Activated CD4-positive, alpha-beta T cell treated with anti-CD3 and anti-CD28 coated beads, Interleukin-10, Interleukin-2, amounts not matched to agents 100 ng/mL and 50 ng/mL, durations not matched to agents 16 hours and 8 hours (primary cell): ENCODE data around the gene HECTD4.

Experiments used
- DNase-seq: peaks from one replicate; pipeline ENCODE4 v3.0.0-alpha.2; 2020

The HECTD4 gene

DNA sequence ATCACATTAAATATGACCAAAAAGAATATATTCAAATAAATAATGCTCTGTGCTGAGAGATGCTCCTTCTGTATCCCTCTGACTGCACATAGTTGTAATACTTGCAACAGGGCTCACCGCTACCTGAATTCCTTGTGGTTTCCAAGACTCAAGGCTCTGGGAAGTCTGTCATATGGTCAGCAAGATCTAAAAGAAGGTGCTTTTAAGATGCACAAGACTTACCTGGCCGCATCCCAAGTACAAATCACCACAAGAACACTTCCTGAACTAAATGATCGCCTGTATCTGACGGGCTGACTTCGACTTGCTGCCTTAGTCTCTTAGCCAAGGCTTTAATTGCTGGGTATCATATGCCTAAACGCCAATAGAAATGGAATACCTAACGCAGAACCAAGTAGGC is 67.2 kb downstream of the HECTD4 start:
- DNase-seq: no peak

DNA sequence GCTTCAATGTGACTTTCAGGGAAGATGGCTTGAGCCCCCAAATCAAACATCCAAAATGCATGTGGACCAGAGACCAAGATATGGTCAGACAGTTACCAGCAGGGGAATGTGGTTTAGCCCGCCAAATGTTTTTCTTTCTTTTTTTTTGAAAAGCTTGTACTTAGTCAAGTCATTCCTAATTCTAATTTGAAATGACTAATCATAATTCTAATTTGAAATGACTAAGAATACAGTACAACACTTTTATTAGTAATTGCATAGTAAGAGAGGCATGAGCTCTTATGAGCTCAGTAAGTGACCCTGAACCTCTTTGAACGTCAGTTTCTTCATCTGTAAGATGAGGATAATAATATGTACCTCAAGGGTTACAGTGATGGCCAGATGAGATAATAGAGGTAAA is 72.4 kb downstream of the HECTD4 start:
- peak; percentile 50 for DNase-seq

DNA sequence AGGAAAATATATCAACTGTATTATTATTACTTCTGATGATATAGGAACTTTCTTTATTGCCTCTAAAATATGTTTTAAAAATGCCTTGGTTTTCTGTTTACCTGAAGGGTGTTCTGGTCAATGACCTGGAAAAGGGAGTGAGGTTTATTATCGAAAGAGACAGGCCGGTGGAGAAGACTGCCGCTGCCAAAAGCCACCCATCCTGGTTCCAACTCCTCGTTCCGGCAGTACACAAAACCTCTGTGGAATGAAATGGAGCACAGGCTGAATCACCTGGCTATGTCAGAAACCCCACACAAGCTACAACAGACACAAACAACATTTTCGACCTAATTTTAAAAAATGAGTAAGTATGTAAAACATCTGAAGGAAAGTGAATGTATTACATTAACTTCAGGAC is 73.6 kb downstream of the HECTD4 start:
- no peak for DNase-seq

DNA sequence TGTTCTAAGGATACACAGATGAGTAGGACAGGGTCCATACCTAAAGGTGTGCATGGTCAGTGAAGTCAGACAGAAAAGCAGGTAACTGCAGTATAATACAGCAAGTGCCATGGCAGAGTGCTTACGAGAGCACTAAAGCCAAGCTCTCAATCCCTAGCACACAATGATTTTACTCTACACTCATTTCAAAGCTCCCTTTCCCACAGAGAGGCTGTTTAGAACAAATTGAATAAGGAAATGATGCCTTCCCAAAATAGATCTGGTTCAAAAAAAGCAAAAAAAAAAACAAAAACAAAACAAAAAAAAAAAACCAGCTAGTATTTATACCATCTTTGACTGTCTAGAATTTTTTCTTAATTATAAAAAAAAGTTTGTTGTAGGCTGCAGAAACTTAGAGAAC is 74.1 kb downstream of the HECTD4 start:
- DNase-seq: no peak

DNA sequence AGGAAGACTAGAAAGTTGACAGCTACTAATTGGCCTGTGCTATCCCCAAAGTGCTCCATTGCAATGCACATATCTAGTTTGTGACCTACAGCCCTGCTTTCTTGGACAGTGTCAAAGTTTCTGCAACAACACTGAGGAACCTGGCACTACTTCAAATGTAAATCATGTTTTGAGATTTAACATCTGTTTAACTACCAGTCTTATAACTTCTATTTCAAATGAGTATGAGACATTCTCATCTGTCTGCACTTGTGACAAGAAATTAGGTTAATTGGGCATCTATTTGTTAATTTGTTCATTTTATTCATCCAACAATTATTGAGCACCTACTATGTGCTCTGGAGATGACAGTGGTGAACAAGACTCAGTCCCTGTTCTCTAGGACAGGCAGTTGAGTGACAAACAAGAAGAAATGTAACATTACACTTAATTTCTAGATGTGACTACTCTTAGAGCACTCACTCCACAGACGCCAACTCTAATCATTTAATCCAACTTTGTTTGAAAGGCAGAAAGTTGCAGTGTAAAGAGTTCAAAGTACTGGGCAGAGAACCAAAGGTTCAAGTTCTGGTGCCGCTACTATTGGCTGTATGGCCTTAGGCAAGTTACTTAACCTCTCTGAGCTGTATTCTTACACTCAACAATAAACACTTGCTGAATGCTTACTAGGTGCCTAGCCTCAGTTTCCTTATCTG is 74.8 kb downstream of the HECTD4 start:
- DNase-seq: no peak

DNA sequence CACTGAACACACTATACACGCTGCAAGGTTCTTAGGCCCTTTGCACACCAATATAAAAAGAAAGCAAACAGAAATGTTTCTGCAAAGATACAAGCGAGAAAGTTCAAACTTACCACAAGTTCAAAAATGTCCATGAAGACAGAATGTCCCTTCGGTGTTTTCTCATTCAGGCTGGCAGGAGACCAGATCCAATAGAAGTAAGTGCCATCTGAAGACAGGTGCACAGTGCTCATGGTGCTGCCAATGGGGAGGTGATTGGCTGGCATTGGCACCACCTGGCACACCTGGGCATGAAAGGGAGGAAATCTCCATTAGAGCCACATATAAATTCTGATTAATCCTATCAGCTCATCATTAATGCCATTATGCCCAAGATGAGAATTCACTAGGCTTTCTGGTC is 76.3 kb downstream of the HECTD4 start:
- DNase-seq: no peak

DNA sequence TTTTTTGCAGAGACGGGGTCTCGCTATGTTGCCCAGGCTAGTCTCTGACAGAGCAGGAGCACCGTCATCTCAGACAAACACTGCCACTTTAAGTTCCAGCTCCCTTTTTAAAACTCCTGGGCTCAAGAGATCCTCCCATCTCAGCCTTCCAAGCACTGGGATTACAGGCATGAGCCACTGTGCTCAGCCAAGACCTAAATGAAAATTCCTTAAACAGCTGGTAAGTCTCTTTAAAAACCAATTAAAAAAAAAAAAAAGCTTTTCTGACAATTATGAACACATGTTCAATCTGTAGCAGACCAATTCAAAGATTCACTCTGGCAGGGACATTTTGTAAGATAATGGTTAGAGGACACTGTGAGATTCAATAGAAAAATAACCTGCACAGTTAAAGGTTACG is 77.8 kb downstream of the HECTD4 start:
- DNase-seq: no peak

DNA sequence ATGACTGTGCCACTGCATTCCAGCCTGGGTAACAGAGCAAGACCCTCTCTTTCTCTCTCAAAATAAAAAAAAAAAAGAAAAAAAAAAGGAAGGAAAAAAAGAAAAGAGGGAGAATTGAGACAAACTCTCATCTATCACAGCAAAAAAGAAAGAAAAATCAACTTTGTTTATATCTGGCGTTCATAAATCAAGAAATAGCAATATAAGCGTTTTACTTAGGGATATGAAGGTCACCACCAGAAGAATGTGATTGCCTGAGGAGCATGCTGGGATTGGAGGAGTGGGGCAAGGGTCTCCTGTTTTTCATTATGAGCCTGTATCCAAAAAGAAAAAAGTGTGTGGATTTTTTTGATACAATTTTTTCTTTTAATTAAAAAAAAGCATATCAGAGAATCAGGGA is 78.4 kb downstream of the HECTD4 start:
- DNase-seq: no peak

DNA sequence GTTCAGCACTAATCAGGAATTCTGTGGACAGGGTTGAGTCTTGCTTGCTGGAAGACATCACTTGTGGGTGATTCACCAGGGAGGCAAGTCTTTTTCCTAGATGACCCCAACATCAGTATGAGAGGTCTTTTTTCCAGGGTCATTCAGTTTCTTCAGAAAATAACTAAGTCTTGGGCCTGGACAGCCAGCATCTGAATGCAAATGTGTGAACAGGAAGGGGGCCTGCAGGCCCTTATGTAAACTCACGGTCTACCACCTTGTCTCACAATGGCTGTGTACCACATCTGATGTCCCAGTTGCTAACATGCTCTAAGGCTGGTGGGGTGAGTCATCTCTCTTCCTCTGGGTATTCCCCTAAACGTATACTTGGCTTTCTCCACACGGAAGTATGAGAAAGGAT is 79.2 kb downstream of the HECTD4 start:
- peak; percentile 93 for DNase-seq

DNA sequence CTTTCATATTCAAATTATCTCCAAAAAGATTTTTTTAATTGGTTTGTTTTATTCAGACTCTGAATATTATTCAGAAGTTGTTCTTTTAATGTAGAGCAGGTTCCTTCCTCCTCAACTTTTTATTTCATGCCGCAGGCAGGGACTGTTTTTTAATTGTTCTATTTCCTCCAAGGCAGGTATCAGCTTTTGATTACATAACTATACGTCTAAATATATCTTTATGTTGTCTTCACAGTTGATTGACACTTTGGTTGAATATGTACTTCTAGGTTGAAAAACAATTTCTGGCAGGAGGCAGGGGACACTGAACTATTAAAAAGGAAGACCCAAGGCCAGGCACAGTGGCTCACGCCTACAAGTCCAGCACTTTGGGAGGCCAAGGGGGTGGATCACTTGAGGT is 82.5 kb downstream of the HECTD4 start:
- DNase-seq: no peak

DNA sequence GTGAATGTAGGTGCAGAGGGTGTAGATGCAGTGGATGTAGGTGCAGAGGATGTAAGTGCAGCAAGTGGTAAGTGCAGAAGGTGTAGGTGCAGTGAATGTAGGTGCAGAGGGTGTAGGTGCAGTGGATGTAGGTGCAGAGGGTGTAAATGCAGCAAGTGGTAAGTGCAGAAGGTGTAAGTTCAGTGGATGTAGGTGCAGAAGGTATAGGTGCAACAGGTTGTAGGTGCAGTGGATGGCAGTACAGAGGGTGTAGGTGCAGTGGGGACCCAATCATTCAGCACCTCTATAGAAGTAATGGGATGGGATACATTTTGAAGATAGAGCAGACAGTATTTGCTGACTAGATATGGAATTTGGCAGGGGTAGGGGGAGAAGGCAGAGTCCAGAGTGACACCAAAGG is 85.0 kb downstream of the HECTD4 start:
- DNase-seq: no peak

DNA sequence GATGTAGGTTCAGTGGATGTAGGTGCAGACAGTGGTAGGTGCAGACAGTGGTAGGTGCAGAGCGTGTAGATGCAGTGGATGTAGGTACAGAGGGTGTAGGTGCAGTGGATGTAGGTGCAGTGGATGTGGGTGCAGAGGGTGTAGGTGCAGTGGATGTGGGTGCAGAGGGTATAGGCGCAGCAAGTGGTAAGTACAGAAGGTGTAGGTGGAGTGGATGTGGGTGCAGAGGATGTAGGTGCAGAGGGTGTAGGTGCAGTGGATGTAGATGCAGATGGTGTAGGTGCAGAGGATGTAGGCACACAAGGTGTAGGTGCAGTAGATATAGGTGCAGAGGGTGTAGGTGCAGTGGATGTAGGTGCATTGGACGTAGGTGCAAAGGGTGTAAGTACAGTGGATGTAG is 86.0 kb downstream of the HECTD4 start:
- DNase-seq: no peak

DNA sequence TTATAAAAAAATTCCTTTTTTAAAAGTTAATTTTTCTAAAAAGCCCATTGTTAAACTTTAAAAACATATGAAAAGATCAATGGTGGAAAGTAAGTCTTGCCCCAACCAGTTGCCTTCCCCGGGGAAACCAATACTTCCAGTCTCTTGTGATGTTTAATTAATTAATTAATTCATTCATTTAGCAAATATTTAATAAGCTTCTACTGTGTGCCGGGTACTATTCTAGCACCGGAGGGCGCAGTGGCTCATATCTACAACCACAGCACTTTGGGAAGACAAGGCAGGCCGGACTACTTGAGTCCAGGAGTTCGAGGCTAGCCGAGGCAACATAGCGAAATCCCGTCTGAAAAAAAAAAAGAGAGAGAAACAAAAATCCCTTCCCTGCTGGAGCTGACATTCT is 87.4 kb downstream of the HECTD4 start:
- no peak for DNase-seq

DNA sequence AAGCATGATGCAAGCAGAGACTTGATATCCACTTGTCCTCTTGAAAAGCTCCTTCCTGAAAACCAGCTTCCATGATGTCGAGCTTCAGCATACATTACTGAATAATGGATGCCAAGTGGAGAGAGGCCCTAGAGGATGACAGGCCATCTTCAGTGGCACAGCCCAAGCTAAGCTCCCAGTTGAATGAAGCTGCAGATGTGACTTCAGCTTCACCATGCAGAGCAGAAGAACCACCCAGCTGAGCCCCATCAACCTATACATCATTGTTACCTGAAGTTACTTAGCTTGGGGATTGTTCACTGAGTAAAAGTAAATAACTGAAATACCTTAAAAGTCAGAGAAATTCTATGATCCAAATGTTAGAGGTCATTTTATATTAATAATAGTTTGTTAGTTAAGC is 93.6 kb downstream of the HECTD4 start:
- no peak for DNase-seq

DNA sequence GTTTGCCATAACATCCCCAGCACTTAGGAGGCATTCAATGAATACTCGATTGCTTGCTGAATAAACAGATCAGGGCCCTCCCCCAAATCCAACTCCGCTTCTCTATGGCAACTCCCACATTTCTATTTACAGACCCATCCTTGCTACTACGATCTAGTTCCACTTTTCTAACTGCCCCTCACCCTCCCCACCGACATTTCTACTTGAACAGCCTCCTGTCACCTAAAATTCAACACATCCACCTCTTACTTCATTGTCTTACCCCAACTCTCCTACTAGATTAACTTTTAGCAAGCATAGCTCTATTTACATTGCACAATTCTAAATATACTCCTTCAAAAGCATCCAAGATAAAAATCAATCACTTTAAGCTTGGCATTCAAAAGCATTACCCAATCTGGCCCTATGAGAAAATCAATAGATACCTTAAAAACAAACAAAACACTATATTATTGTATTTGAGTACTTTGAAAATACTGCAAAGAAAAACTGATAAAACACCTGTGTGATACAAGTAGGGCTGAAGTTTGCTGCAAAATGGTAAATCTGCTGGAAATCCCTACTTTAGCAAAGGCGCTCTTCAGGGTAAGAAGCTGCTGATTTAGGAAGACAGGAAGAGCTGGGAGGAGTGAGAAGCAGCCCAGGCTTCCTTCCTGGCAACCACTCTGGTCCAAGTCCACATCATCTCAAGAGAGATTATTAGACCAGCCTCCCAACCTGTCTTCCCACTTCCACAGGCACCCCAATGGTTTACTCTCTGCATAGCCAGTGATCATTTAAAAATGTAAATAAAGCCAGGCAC is 96.4 kb downstream of the HECTD4 start:
- DNase-seq: no peak

DNA sequence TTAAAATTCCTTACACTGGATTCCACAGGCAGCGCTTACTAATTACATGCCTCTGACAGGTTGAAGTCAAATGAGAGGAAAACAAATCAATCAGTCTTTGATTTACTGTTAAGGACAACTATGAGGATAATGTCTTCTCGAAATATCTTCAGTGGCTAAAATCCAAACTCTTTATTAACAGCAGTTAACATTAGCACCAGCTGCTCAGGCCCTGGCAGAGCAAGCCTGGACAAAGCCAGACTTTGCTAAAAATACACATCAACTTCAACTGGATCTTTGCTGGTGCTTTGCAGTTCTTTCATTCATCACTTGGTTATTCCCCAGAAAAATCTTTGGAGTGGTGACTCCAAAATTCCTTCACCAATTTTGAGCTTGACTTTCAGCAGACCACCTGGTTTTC is 98.7 kb downstream of the HECTD4 start:
- DNase-seq: no peak

DNA sequence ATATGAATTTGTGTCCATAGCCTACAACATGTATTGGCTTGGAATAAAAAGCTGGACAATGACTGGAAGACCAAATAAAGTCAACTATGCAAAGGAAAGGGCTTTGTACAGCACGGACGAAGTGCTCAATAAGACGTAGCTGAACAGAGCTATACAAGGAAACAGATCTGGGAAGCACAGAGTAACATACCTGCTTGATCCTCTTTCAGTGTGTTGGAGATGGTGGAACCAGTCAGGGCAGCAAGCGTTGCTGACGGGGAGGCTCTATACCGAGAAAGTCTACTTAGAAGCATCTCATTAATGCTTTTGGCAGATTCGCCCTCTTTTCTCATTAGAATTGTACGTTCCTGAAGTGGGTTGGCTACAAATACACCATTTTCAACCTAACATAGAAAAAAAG is 99.3 kb downstream of the HECTD4 start:
- DNase-seq: no peak

DNA sequence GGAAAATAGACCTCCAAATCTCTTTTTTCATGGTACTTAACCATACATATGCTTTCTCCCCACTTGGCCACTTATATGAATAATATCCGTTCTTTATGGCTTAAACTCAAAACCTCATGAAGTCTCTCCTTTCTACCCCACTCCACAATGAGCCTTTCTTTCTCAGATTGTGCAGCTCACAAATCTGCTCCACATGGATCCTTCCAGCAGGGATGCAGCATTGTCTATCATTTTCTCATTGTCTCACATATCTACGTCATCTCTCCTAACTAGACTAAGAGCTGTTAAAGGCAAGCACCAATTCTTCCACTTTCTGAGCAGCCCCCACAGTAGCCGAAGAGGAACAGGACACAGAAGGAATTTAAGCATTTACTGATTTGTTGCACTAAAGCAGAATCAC is 106.4 kb downstream of the HECTD4 start:
- DNase-seq: no peak

DNA sequence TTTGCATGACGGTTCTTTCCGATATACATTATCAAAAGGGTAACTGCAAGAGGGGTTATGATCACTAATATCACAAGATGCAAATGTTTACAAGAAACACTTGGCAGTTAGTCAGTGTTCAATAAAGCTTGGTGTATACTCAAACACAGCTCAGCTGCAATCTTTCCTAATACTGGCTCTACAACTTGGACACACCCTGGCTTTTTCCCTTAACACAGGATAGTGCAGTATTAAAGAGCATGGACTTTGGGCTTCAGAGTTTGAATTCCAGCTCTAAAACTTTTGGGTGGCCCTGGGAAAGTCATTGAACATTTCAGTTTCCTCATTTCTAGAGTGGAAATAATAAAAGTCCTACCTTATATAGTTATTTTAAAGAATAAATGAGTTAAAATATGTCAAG is 107.0 kb downstream of the HECTD4 start:
- DNase-seq: no peak

DNA sequence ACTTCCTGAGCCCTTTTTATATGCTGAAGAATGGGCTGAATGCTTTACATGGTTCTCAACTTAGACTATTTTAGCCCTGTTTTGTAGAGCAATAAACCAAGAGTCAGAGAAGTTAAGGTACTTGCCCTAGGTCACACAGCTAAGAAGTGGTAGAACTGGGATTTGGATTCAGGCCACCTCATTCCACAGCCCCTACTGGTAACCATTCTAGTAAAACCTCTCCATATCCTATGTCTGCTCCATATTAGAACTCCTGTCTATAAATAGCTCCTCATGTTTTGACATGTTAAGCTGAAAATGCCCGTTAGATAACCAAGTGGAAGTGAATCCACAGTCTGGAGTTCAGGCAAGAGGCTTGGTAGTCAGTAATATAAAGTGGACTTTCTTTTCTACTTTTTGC is 111.6 kb downstream of the HECTD4 start:
- DNase-seq: no peak

DNA sequence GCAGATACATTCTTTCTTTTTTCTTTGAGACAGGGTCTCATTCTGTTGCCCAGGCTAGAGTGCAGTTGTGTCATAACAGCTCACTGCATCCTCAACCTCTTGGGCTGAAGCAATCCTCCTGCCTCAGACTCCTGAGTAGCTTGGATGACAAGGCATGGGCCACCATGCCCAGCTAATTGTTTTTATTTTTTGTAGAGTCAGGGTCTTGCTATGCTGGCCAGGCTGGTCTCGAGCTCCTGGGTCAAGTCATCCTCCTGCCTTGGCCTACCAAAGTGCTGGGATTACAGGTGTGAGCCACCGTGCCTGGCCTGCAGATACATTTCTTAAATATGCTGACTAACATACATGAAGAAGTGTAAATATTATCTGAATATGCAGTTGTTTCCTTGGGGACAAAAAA is 115.8 kb downstream of the HECTD4 start:
- no peak for DNase-seq

DNA sequence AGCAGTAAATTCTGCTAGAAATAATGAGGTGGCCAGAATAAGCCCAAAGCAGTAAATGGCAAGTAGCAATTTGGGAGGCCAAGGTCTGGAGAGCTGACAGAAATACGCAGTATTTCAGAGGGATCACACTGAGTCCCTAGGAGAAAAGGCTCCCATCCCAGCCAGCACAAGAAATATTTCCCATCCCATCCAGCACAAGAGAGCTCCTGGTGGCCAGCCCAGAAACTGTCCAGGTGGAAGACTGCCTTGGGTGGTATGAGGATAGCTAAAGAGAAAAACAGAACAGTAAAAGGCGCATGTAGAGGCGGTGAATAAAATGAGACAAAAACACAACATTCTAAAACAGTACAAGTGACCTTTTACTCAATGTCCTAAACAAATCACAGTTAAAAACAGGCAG is 120.7 kb downstream of the HECTD4 start:
- no peak for DNase-seq

DNA sequence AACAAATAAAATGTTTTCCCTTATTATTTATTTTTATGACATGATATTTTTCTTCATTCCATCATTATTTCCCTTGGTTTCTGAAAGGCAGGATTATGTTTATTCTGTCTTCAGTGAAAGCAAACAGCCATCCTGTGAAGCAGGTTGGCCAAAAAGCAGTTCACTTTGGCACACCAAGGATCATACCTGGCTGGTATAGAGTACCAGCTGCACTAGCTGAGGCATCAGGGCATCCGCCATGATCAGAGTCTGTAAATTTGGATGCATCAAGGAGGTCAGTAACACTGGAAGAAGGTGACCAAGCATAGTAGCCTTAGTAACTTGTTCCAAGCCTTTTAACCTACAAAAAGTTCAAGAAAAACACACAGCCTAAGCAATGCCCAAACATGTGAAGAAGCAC is 123.3 kb downstream of the HECTD4 start:
- no peak for DNase-seq

DNA sequence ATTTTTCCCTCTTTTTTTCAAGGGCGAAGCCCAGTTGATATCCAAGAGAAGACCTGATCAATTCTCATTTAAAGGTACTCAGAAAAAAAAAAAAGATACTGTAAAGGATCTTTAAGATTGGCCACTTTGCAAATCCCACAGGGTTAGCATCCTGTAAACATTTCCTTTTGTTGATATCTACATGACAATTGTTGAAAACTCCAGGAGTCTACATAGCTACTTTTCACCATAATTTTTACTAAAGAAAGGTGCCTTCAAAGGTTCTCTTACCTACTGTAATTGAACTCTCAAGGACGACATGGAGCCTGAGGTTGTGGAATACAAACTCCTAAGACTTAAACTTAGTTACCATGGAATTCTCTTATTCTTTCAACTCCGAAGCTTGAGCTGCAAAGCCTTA is 125.5 kb downstream of the HECTD4 start:
- DNase-seq: no peak

DNA sequence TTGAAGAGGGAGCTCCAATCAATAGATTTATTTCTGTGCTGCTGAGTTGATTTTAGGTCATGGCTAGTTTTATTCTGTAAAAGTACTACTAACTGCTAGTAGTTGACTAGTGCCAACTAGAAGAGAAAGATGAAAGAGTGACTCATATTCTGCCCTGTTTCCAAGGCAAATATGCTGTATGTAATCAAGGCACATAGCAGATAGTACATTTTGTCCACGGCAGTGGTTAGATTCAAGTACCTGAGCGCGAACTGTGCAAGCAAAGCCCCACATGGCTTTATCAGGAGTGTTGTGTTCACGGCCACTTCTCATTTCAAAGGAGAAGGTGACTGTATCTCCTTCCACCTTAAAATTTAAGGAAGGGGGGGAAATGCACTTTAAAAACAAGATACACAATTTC is 130.0 kb downstream of the HECTD4 start:
- no peak for DNase-seq
